ENCODE results near the gene PHF2. TPM values are rescaled to one million over a fixed set of nuclear protein-coding genes. Genes with fewer than 3 reads are reported as not detected.

The PHF2 gene
- total and polyA plus RNA-seq, 12 donors: 13.9 to 31.3 (median 23.0) TPM

- Histone ChIP-seq H3K27ac (no peak overlapping the region), H3K36me3 (peaks cover 0 to 97% (median 44%) of the 10 kb centered on the region in 9 donors), H3K9me3 (no peaks in the 10 kb centered on the region), H3K4me1 (peaks cover 0 to 4% (median 0%) of the 10 kb centered on the region in 9 donors), H3K4me3 (no peak overlapping the region), H3K27me3 (no peaks in the 10 kb centered on the region)
- TF ChIP-seq CTCF (IDR thresholded peaks at IDR 0.05): no peak
- no peak for ATAC-seq
- intact Hi-C loops (cut with DNase I): no loop called here
- WGBS, 2 donors: 89 to 92% methylated on average over 13 of the region's 13 CpGs
- no peak for DNase-seq
Measured at GRCh38 chr9:93648836-93649235, 72.5 kb downstream of the PHF2 start.

- H3K4me1 ChIP-seq: peaks cover 0 to 4% (median 0%) of the 10 kb centered on the region in 9 donors
- 95 to 96% methylated on average over 19 of the region's 19 CpGs for WGBS, 2 donors
- H3K36me3 ChIP-seq: peaks cover 0 to 97% (median 50%) of the 10 kb centered on the region in 9 donors
- H3K27ac ChIP-seq: no peak overlapping the region
- H3K27me3 ChIP-seq: no peaks in the 10 kb centered on the region
- H3K4me3 ChIP-seq: no peak overlapping the region
- no peaks in the 10 kb centered on the region for H3K9me3 ChIP-seq
- intact Hi-C loops (cut with DNase I): loop anchor here in 1 of 10 donors (10.0 kb wide), 1 partner anchor 55 kb away; no protein-coding TSS in a partner anchor
- DNase-seq: no peak
- no peak for TF ChIP-seq CTCF (IDR thresholded peaks at IDR 0.05)
- ATAC-seq: no peak
Measured at GRCh38 chr9:93649610-93650261, 73.4 kb downstream of the PHF2 start.

- intact Hi-C loops (cut with DNase I): loop anchor here in 1 of 10 donors (10.0 kb wide), 1 partner anchor 56 kb away; no protein-coding TSS in a partner anchor
- ATAC-seq: no peak
Measured at GRCh38 chr9:93650448-93650847, 74.1 kb downstream of the PHF2 start.

GRCh38 chr9:93651521-93651950 is 75.2 kb downstream of the PHF2 start:
- intact Hi-C loops (cut with DNase I): loop anchor here in 1 of 10 donors (10.0 kb wide), 1 partner anchor 57 kb away; no protein-coding TSS in a partner anchor
- peaks cover 0 to 97% (median 52%) of the 10 kb centered on the region in 9 donors for H3K36me3 ChIP-seq
- no peak for TF ChIP-seq CTCF (IDR thresholded peaks at IDR 0.05)
- H3K4me3 ChIP-seq: no peak overlapping the region
- peaks cover 0 to 4% (median 0%) of the 10 kb centered on the region in 9 donors for H3K4me1 ChIP-seq
- DNase-seq (no peak), ATAC-seq (no peak)
- no peaks in the 10 kb centered on the region for H3K27me3 ChIP-seq
- H3K27ac ChIP-seq: no peak overlapping the region
- H3K9me3 ChIP-seq: no peaks in the 10 kb centered on the region
- WGBS, 2 donors: 90 to 92% methylated on average over 5 of the region's 5 CpGs

More at GRCh38 chr9:93650448-93650847, 74.1 kb downstream of the PHF2 start:
- Histone ChIP-seq H3K4me1 (peaks cover 0 to 4% (median 0%) of the 10 kb centered on the region in 9 donors), H3K27ac (no peak overlapping the region), H3K27me3 (no peaks in the 10 kb centered on the region), H3K36me3 (peaks cover 0 to 97% (median 56%) of the 10 kb centered on the region in 9 donors), H3K9me3 (no peaks in the 10 kb centered on the region), H3K4me3 (no peak overlapping the region)
- TF ChIP-seq CTCF (IDR thresholded peaks at IDR 0.05): no peak
- no peak for DNase-seq
- 93 to 95% methylated on average over 11 of the region's 11 CpGs for WGBS, 2 donors
